ENCODE measurements around the gene CLDN9. TPM values are rescaled to one million over a fixed set of nuclear protein-coding genes. Genes with fewer than 3 reads are reported as not detected.
A peak's percentile ranks its signal among the peaks of the same experiment; 100 is the strongest.

CLDN9 gene
- total RNA-seq, 1 experiment from 2014 or later: 1.3 TPM

DNA sequence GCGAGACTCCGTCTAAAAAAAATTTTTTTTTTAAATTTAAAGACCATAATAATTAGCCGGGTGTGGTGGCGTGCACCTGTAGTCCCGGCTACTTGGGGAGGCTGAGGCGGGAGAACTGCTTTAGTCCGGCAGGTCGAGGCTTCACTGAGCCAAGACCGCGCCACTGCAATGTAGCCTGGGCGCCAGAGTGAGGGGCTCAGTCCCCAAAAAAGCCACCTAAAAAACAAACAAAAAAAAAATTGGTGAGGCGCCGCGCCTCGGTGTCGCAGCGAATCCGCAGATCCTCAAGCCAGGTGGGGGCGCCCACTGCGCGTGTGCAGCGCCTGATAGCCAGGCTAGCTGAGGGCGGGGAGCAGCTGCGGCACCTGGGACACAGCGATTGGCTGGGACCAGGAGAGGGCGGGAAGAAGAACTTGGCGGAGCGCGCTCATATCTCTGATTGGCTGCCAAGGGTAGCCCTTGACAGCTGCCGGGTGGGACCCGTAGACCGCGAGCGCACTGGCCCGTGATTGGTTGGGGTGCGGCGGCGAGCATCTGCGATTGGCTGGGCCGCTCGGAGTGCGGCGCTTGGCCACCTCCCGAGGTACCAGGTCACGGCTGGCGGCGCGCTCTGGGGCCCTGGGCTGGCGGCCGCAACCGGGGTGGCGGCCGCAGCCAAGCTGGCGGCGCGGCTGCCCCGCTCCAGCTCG, 9.0 kb upstream of the CLDN9 start:
- Histone ChIP-seq H2BK20ac (ENCODE audit: low read depth, low read length, poor library complexity, severe bottlenecking) (no peak overlapping the region), H4K5ac (ENCODE audit: insufficient read length, low read depth, low read length) (no peak overlapping the region), H3K4me1 (ENCODE audit: insufficient read depth, low read length) (peaks cover 11% of the 10 kb centered on the region; the same call in 1 of the 2 replicates), H3K23me2 (ENCODE audit: insufficient read length, low read depth, low read length, poor library complexity, severe bottlenecking) (peaks cover 6% of the 10 kb centered on the region), H3K9ac (ENCODE audit: extremely low read depth, insufficient read length, low read length) (no peak overlapping the region), H3K14ac (ENCODE audit: insufficient read depth, low read length) (no peak overlapping the region), H2AFZ (ENCODE audit: low read length) (no peak overlapping the region), H2BK120ac (ENCODE audit: low read depth, low read length, poor library complexity, severe bottlenecking) (no peak overlapping the region), H3K27me3 (ENCODE audit: insufficient read depth, low read length) (no peaks in the 10 kb centered on the region), H3K23ac (ENCODE audit: insufficient read length, low read depth, low read length) (no peak overlapping the region), H3K4me2 (ENCODE audit: insufficient read depth, insufficient read length, low read length) (no peak overlapping the region), H2AK5ac (ENCODE audit: insufficient read length, low read length) (no peak overlapping the region), H3K79me1 (ENCODE audit: insufficient read depth, low read depth, low read length, poor library complexity, severe bottlenecking) (no peaks in the 10 kb centered on the region), H2BK12ac (ENCODE audit: insufficient read length, low read depth, low read length) (no peak overlapping the region), H4K20me1 (ENCODE audit: control insufficient read depth, insufficient read depth, insufficient read length) (no peaks in the 10 kb centered on the region), H3T11ph (ENCODE audit: low read length) (no peak overlapping the region), H2BK15ac (ENCODE audit: low read depth, low read length) (no peak overlapping the region), H4K91ac (ENCODE audit: insufficient read length, low read depth, low read length) (no peak overlapping the region), H2BK5ac (ENCODE audit: insufficient read length, low read length) (no peak overlapping the region), H3K27ac (ENCODE audit: insufficient read length, low read depth, low read length) (no peak overlapping the region), H3K18ac (ENCODE audit: insufficient read length, low read depth, low read length) (no peak overlapping the region), H4K8ac (replicated peaks; ENCODE audit: insufficient read length, low read depth, low read length) (no peak overlapping the region), H3K4ac (ENCODE audit: low read depth, low read length) (no peak overlapping the region), H3K9me3 (ENCODE audit: control insufficient read depth, low read depth, low read length) (no peaks in the 10 kb centered on the region), H3K79me2 (ENCODE audit: insufficient read depth, low read length) (no peaks in the 10 kb centered on the region), H3K56ac (ENCODE audit: insufficient read length, low read depth, low read length) (no peak overlapping the region)
- Mint-ChIP-seq H3K4me1 (peaks cover 32 to 45% of the 10 kb centered on the region in 2 experiments), H3K9me3 (no peaks in the 10 kb centered on the region), H3K4me3 (peak overlapping the region; percentile 41 to 71; a peak in 4 of 5 replicates), H3K27me3 (ENCODE audit: low read depth) (no peaks in the 10 kb centered on the region; the same call in 1 of the 2 replicates), H3K36me3 (ENCODE audit: insufficient read depth in 1 of 3, low read depth in 3 of 3) (peaks cover 0 to 7% (median 6%) of the 10 kb centered on the region in 3 experiments; a peak in 4 of 7 replicates), H3K27ac (no peak overlapping the region)
- WGBS (ENCODE audit: extremely low coverage, insufficient read length, low lambda C conversion rate): no CpG with 5 or more reads among the region's 58 CpGs
- TF ChIP-seq, protein P1, sequence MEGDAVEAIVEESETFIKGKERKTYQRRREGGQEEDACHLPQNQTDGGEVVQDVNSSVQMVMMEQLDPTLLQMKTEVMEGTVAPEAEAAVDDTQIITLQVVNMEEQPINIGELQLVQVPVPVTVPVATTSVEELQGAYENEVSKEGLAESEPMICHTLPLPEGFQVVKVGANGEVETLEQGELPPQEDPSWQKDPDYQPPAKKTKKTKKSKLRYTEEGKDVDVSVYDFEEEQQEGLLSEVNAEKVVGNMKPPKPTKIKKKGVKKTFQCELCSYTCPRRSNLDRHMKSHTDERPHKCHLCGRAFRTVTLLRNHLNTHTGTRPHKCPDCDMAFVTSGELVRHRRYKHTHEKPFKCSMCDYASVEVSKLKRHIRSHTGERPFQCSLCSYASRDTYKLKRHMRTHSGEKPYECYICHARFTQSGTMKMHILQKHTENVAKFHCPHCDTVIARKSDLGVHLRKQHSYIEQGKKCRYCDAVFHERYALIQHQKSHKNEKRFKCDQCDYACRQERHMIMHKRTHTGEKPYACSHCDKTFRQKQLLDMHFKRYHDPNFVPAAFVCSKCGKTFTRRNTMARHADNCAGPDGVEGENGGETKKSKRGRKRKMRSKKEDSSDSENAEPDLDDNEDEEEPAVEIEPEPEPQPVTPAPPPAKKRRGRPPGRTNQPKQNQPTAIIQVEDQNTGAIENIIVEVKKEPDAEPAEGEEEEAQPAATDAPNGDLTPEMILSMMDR (conservative IDR thresholded peaks at IDR 0.05): peak; percentile 65
- peak; percentile 100 for DNase-seq
